ENCODE data around the gene FKBP10.

GRCh38 chr17:41864836-41865595 is 52.2 kb downstream of the FKBP10 start, which contains the start of gene KLHL11:
- TF ChIP-seq CTCF (IDR thresholded peaks at IDR 0.05) (no peak), FOXM1 (IDR thresholded peaks at IDR 0.05; ENCODE audit: low read depth) (no peak), EZH2phosphoT487 (IDR thresholded peaks at IDR 0.05; ENCODE audit: borderline replicate concordance, low read depth) (no peak)
